ENCODE measurements around the gene EDN2.

The EDN2 gene

GRCh38 chr1:41437011-41437355 is 47.5 kb downstream of the EDN2 start:
- no peak for DNase-seq (ENCODE audit: low spot score)

- DNase-seq (ENCODE audit: low spot score), result no peak
Observed at GRCh38 chr1:41436281-41437010, 48.0 kb downstream of the EDN2 start.

GRCh38 chr1:41435570-41436178 is 48.8 kb downstream of the EDN2 start:
- no peak for DNase-seq (ENCODE audit: low spot score)

- no peak for DNase-seq (ENCODE audit: low spot score)
Observed at GRCh38 chr1:41434748-41435449, 49.6 kb downstream of the EDN2 start.

- no peak for DNase-seq (ENCODE audit: low spot score)
Observed at GRCh38 chr1:41434306-41434705, 50.2 kb downstream of the EDN2 start.

GRCh38 chr1:41433501-41433900 is 51.0 kb downstream of the EDN2 start:
- DNase-seq (ENCODE audit: low spot score), result no peak

- DNase-seq (ENCODE audit: low spot score), result peak; percentile 93
Observed at GRCh38 chr1:41432481-41433280, 51.8 kb downstream of the EDN2 start.

GRCh38 chr1:41431490-41432350 is 52.8 kb downstream of the EDN2 start:
- no peak for DNase-seq (ENCODE audit: low spot score)

- DNase-seq (ENCODE audit: low spot score), result no peak
Observed at GRCh38 chr1:41430582-41430981, 53.9 kb downstream of the EDN2 start.

GRCh38 chr1:41430069-41430468 is 54.4 kb downstream of the EDN2 start:
- no peak for DNase-seq (ENCODE audit: low spot score)

GRCh38 chr1:41429641-41430035 is 54.8 kb downstream of the EDN2 start:
- no peak for DNase-seq (ENCODE audit: low spot score)
